Nucleus accumbens (tissue), 56 donors: ENCODE data around the gene PRRT4.

Experiments
- DNase-seq, 56 donors: peaks; one replicate each; lab custom pipeline; 2025; lab: John Stamatoyannopoulos, UW

Gene PRRT4

GRCh38 chr7:128351296-128352152 is 10.0 kb downstream of the PRRT4 start:
- no peak for DNase-seq

DNA sequence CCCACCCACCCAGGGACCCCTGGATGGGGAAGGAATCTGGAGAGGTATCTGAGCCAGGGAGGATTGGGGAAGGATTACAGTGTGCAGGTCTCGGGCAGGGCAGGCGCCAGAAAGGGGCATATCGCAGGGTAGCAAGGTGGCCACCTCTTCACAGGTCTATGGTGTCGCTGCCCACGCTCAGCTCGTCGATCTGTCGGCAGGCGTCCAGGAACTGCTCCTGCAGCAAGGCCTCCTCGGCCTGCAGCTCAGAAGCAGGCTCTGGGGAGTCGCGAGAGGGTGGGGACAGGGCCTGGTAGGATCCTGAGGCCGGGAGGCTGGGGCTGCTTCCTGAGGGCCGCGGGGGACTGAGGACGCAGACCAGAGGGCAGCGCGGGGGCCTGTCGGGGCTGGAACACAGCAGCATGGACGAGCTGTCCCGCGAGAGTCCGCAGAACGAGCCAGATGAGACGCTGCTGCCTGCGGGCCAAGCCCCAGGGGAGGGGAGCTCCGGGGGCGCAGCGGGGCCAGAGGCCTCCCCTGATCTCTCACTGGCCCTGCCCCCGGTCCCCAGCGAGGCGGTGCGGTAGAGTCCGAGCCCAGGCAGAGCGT is 10.7 kb downstream of the PRRT4 start:
- DNase-seq: no peak

GRCh38 chr7:128349466-128349825 is 12.0 kb downstream of the PRRT4 start:
- no peak for DNase-seq

- peak in 31 of 56 donors; percentile 13 to 77 (median 37) for DNase-seq
Measured at GRCh38 chr7:128347647-128348097, 13.8 kb downstream of the PRRT4 start.

DNA sequence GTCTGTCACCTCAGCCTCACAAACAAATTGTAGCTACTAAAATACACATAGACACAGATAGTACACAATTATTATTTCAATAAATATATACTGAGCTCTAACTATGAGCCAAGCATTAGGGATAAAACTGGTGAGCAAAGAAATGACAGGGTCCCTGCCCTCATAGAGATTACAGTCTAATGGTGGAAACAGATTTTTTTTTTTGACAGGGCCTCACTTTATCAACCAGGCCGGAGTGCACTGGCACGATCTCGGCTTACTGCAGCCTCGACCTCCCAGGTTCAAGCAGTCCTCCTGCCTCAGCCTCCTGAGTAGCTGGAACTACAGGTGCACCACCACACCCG is 17.1 kb downstream of the PRRT4 start:
- no peak for DNase-seq

DNA sequence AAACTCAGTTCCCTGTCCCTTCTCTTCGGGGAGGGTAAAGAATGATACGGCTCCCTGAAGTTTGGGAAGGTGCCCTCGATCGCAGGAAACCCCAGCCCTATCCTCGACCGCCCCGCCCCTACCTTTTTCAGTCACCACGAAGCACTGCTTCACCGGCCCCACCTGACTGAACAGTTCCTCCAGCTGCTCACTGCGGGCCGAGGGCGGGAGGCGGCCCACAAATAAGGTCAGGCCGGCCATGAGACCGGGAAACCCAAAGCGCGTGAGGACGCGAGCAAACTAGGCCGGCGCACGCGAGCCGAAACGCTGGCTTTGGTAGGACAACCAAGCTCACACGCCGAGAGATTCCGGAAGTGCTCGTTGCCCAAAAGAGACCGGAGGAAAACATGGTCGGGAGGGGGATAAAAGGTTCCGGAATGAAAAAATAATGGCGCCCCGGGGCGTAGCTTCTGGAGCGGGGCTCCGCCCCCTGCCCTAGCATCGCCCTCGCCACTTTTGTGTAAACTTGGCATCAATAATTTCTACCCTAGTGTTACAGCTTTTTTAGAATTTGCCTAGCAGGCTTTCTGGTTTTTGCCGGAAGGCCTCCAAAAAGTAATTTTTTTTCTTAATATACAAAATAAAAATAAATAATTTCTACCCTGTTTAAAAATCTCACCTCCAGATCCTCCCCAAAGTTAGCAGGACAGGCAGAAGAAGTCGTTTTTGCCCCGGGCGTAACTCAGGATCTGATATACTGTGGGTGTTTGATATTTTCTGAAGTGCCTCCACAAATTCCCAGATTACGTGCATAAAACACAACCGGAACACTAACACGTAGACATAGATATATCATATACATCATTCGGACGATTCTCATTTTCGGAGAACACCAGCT is 17.7 kb downstream of the PRRT4 start, which contains the start of gene RBM28:
Gene RBM28, minus strand, starts transcription at position 355 of the 877 bp plus-strand sequence. Its CDS starts 115 bp downstream, at position 240.
- DNase-seq: peak in 54 of 56 donors; percentile 37 to 90 (median 77)

DNA sequence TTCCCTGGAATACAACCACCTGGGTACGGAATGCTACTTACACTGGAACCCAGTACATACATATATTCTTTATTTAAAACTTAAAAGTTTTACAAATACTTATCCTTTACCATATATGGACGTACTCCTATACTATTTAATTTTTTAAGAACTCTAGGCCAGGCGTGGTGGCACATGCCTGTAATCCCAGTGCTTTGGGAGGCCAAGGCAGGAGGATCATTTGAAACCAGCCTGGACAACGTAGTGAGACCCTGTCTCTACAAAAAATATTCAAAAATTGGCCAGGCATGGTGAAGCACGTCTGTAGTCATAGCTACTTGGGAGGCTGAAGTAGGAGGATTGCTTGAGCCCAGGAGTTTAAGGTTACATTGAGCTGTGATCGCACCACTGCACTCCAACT is 19.8 kb downstream of the PRRT4 start:
- DNase-seq: no peak

GRCh38 chr7:128335730-128336129 is 25.8 kb downstream of the PRRT4 start:
- no peak for DNase-seq

DNA sequence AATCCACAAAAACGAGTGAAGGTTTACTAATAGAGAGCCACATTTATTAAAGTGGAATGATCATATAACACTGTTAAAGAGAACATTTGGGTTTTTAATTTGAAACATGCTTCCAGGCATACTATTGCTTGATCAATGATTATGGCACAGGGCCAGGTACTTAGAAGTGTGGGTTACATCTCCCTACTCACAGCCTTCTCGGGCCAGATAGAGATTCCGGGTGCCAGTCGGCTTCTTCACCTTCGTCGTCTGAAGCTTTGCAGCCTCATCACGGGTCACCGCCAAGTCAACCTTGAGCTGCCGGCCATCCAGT is 37.2 kb downstream of the PRRT4 start:
- DNase-seq: no peak

DNA sequence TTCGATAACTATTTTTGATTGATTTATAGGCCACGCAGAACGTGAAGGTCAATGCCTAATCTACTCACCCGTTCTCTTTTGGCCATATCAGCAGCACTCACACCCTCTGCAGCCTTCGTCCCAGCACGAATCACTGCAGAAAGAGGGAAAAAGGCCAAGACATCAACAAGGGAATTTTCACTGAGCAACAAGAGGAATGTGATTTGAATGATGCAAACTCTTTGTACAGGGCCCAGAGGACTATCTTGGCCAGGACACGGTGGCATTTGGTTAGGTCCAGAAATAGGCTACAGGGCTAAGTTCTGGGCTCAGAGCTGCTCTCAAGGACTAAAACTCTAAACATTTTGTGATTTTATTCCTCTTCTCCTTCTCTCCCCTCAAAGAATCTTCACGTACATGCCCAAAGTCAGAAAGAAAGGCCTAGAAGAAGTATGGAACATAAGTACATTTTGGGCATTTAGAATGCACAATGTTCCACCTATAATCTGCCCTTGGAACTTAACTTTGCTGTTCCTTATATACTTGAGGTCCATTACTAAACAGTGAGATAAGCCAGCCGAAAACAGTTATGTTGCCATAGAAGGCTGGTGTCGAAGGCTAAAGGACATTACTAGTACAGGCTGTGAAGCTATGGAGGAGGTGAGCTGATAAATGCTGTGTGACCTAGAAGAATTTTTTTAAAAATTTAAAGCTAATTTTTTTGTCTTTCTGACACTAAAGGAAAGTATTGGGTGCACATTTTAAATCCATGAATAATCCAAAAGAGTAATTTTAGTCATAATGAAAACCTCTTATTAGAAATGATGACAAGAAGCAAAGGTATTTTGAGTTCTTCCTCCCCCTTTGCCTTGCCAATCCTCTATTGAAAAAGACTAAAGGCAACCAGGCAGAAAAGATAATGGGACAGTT is 37.8 kb downstream of the PRRT4 start:
- DNase-seq: no peak

GRCh38 chr7:128323040-128323439 is 38.5 kb downstream of the PRRT4 start:
- no peak for DNase-seq

DNA sequence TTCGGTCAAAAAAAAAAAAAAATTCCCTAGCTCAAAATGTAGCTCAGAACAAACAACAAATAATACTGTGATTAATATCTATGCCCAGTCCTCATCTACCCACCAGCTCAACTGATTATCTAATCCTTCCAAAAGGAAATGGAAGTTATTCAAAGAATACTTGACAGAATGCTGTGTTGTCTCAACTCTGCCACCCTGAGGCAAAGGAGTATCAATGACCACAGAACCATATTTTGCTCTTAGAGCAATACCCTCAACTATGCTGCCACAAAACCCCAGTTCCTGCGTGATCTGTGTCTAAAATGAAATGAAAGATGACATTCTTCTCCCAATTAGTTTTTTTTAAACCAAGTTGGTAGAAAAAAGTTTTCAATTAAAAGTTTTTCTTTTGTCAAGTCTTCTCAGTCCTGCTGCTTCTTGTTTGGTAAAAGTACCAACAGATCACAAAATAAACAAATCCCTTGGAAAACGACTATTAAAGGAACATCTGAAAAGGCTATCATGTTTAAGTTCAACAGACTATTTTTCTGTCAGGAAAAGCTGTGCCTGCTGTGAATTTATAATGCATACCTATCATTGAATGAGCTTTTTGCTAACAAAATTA is 39.3 kb downstream of the PRRT4 start:
- peak in 1 of 56 donors; percentile 1 for DNase-seq

GRCh38 chr7:128321044-128321422 is 40.5 kb downstream of the PRRT4 start:
- no peak for DNase-seq

DNA sequence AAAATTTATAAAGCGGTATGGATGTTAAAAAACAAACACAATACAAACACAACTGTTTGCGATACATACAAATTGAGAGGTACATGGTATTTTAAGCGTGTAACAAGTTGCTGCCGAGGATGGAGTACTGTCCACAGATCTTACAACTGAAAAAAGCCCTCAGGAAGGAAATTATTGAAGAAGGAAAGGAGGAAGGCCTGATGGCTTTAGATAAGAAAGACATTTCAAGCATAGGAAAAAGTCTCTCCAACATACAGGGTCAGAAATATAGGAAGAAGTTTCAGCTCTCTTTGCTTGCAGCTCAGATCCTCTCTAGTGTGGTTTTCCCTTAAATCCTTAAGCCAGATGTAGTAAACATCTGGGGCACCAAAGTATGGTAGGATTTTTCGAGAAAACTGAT is 42.8 kb downstream of the PRRT4 start:
- no peak for DNase-seq

DNA sequence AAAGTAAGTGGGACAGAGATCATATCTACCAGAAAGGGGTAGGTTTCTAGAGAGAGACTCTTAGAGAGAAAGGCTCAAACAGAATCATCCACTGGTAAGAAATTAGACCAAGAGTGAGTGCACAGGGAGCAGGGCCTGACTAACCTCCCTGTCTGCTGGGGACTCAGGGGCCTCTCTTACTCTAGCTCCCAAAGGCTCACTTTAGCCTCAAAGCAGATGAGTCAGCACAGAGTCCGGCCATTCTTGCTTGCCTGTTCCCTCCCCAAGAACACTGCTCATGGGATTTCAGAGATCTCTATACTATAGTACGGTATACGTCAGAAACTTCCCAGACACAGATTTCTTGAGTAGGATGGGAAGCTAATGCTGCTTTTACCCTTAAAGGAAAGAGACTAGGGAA is 50.5 kb downstream of the PRRT4 start:
- no peak for DNase-seq

DNA sequence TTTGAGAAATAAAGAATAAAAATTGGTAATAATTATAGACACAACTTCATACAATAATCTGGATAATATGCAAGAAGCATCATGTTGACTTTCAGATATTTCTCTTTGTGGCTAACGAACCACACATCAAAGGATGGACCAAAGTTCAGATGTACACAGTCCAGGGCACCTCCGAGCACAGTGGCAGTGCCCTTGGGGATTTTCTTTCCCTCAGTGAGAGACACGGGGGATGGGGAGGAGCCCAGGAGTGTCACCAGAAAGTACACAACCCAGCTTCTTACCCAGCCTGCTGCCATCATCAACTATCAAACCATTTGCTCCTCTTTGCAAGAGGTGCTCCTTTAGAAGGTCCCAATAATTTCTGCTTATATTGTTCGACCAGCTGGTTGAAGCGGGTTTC is 51.0 kb downstream of the PRRT4 start:
- no peak for DNase-seq

DNA sequence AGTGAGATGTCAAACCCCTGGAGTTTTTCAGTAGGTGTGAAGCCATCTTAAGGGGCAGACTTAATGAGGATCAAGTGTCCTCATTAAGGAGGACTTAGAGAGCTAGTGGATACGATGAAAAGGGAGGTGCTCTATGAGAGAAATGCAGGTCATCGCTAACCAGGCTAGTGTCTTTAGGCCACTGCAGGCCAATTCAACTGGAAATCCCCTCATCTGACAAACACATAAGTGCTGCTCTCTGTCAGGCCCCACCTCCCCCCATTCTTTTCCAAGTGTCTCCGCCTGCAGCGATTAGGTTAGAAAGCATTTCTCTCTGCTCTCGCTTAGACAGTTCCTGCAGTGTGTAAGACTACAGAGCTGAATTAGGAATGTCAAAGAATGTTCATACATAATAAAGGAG is 51.5 kb downstream of the PRRT4 start:
- no peak for DNase-seq

GRCh38 chr7:128309124-128309523 is 52.4 kb downstream of the PRRT4 start:
- DNase-seq: no peak

GRCh38 chr7:128307061-128307460 is 54.4 kb downstream of the PRRT4 start:
- DNase-seq: no peak

DNA sequence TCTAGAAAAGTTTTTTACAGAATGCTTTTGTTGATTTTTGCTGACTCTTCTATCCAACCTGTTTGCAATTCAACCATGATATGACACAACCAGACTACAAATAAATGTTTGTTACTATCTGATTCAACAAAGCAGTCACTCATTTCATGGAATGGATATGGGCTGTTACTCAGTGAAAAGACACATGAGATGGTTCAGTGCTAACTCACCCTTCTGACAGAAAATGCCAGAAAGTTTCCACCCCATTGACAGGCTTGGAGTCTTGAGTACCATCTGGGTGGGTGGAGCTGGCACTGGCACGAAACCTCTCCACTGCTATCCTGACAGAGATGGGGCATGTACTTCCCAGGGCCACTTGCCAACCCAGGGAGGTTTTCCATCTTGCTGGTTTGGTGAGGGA is 57.3 kb downstream of the PRRT4 start:
- DNase-seq: peak in 9 of 56 donors; percentile 3 to 56 (median 13)
